Endothelial cell of umbilical vein (primary cell): ENCODE results near the gene ADH7. TPM values are rescaled to one million over a fixed set of nuclear protein-coding genes. Genes with fewer than 3 reads are reported as not detected.

Experiments
- BruUV-seq: library from RNA; stranded (reverse); fragments of 400-500 nt; replicated peaks from 2 replicates; lab custom pipeline; 2021; lab: Mats Ljungman, UMichigan
- CTCF ChIA-PET: fragments of 300-600, 350-600 bp; sonication (Branson Sonifier 250); formaldehyde crosslinking; loops from one replicate; lab custom pipeline; 2021; ENCODE audit warnings: antibody characterized with exemption, inconsistent platforms; lab: Charles Lee
- POLR2A ChIA-PET: fragments of 300-600, 350-600 bp; sonication (Branson Sonifier 250); formaldehyde crosslinking; loops from one replicate; lab custom pipeline; 2021; ENCODE audit warnings: antibody characterized with exemption, inconsistent platforms; lab: Charles Lee
- DNase-seq: peaks from one replicate; pipeline ENCODE4 v3.0.0-alpha.2; 2011; ENCODE audit warnings: low read depth, low spot score
- FAIRE-seq: peaks from 2 replicates; lab custom pipeline; 2011; peaks lifted over from hg19 to GRCh38; lab: Jason Lieb, UNC
- H2AFZ ChIP-seq: 2 replicates; pipeline ENCODE4 v1.6.0; 2012; ENCODE audit warnings: low read depth, low read length, control low read depth, inconsistent platforms
- H3K27ac ChIP-seq: 2 replicates; pipeline ENCODE4 v1.5.1; 2011; ENCODE audit warnings: low read depth, mild to moderate bottlenecking, control low read depth, low read length, moderate library complexity; ENCODE audit not compliant: insufficient read depth
- H3K27me3 ChIP-seq, 2 experiments: 2 replicates each; pipeline versions ENCODE4 v1.6.0 to v1.6.1; 2011; ENCODE audit warnings: low read length in 2 of 2, mixed read lengths in 1 of 2; ENCODE audit not compliant: control insufficient read depth in 2 of 2, insufficient read depth in 2 of 2
- H3K36me3 ChIP-seq, 2 experiments: 2 replicates in 1 of 2; 3 replicates in 1 of 2; pipeline ENCODE4 v1.5.1; 2011; ENCODE audit warnings: low read length in 2 of 2, mild to moderate bottlenecking in 1 of 2, moderate library complexity in 1 of 2; ENCODE audit not compliant: control insufficient read depth in 2 of 2, insufficient read depth in 2 of 2; ENCODE audit errors: extremely low read depth in 1 of 2
- H3K4me1 ChIP-seq: 3 replicates; pipeline ENCODE4 v1.5.1; 2011; ENCODE audit warnings: mild to moderate bottlenecking, low read length; ENCODE audit not compliant: control insufficient read depth, insufficient read depth; ENCODE audit errors: extremely low read depth
- H3K4me2 ChIP-seq: 2 replicates; pipeline ENCODE4 v1.6.1; 2011; ENCODE audit warnings: low read length, control low read depth, mixed read lengths; ENCODE audit not compliant: insufficient read depth
- H3K4me3 ChIP-seq, 3 experiments: fragments of 200-600 bp in 1 of 3; sonication (generic), shearing (Covaris generic) in 1 of 3; replicated peaks in 1 of 3; 2 replicates each; pipeline ENCODE4 v1.5.1; 2011 to 2016; ENCODE audit warnings: control low read depth in 3 of 3, low read length in 3 of 3, mild to moderate bottlenecking in 2 of 3, inconsistent platforms in 1 of 3, low read depth in 1 of 3, moderate library complexity in 1 of 3; ENCODE audit not compliant: insufficient read depth in 1 of 3
- H3K79me2 ChIP-seq: 2 replicates; pipeline ENCODE4 v1.6.0; 2012; ENCODE audit warnings: low read length, inconsistent platforms; ENCODE audit not compliant: control insufficient read depth, insufficient read depth
- H3K9ac ChIP-seq: replicated peaks from 2 replicates; pipeline ENCODE3; 2011; ENCODE audit warnings: low read length, control low read depth; ENCODE audit not compliant: insufficient read depth; ENCODE audit errors: extremely low read depth
- H3K9me1 ChIP-seq: replicated peaks from 3 replicates; pipeline ENCODE4 v1.6.0; 2011; ENCODE audit warnings: mild to moderate bottlenecking, low read length; ENCODE audit not compliant: control insufficient read depth, insufficient read depth; ENCODE audit errors: extremely low read depth
- H3K9me3 ChIP-seq: replicated peaks from 2 replicates; pipeline ENCODE4 v1.5.1; 2012; ENCODE audit warnings: low read length, inconsistent platforms; ENCODE audit not compliant: control insufficient read depth, insufficient read depth
- H4K20me1 ChIP-seq: replicated peaks from 2 replicates; pipeline ENCODE3; 2011; ENCODE audit warnings: mild to moderate bottlenecking, low read length; ENCODE audit not compliant: control insufficient read depth, insufficient read depth; ENCODE audit errors: extremely low read depth
- CTCF ChIP-seq, 2 donors: IDR thresholded peaks; 1 replicate in 1 of 2; 2 replicates in 1 of 2; pipeline ENCODE4 v1.5.1; 2011; ENCODE audit warnings: low read length in 2 of 2, mild to moderate bottlenecking in 2 of 2, moderate library complexity in 2 of 2, control low read depth in 1 of 2, inconsistent platforms in 1 of 2, low read depth in 1 of 2; ENCODE audit not compliant: insufficient read depth in 1 of 2; ENCODE audit errors: extremely low read depth in 1 of 2
- EZH2 ChIP-seq: IDR thresholded peaks from 2 replicates; pipeline ENCODE4 v1.6.1; 2012; ENCODE audit warnings: borderline replicate concordance, low read depth, mild to moderate bottlenecking, moderate library complexity, low read length, inconsistent platforms; ENCODE audit not compliant: severe bottlenecking
- FOS ChIP-seq: IDR thresholded peaks from 2 replicates; pipeline ENCODE4 v1.6.1; 2011; ENCODE audit warnings: mild to moderate bottlenecking, low read length, moderate library complexity, borderline replicate concordance; ENCODE audit not compliant: insufficient read depth
- GATA2 ChIP-seq: IDR thresholded peaks from 2 replicates; pipeline ENCODE4 v1.7.0; 2011; ENCODE audit warnings: low read depth, mild to moderate bottlenecking, moderate library complexity, mixed read lengths, low read length; ENCODE audit not compliant: insufficient read length, insufficient read depth
- JUN ChIP-seq: IDR thresholded peaks from 2 replicates; pipeline ENCODE4 v1.6.1; 2011; ENCODE audit warnings: borderline replicate concordance, low read depth; ENCODE audit not compliant: insufficient read length, insufficient read depth
- MYC ChIP-seq: IDR thresholded peaks from one replicate; pipeline ENCODE4 v1.6.1; 2011; ENCODE audit warnings: mild to moderate bottlenecking, low read depth, low read length
- POLR2A ChIP-seq: IDR thresholded peaks from 2 replicates; pipeline ENCODE4 v1.6.1; 2012; ENCODE audit warnings: low read depth, mild to moderate bottlenecking, control low read depth, low read length
- POLR2AphosphoS5 ChIP-seq: IDR thresholded peaks from 2 replicates; pipeline ENCODE4 v1.6.1; 2012; ENCODE audit warnings: low read depth, mild to moderate bottlenecking, control low read depth, low read length, moderate library complexity; ENCODE audit not compliant: insufficient read depth
- dilution Hi-C: fragments of 300-500 bp; cut with MboI; formaldehyde crosslinking; loops from one replicate; pipeline ENCODE4 v1.15.0; 2019; ENCODE audit warnings: low sequenced_read_pairs; ENCODE audit not compliant: extremely low pct_ligation_motif_present
- intact Hi-C: fragments of 100-400 bp; cut with micrococcal nuclease; formaldehyde crosslinking; loops from one replicate; pipeline ENCODE4 v1.10.0; 2022
- polyA plus RNA-seq, 4 experiments: library from polyadenylated mRNA; depleted of rRNA in 3 of 4; stranded (reverse) in 3 of 4; unstranded in 1 of 4; fragments of >200 nt; gene quantifications; 2 replicates each; pipeline versions ENCODE4 v1.2.1 to v1.2.3, GENCODE V29; 2011 to 2012; ENCODE audit warnings: missing spikeins in 1 of 4
- total RNA-seq: library from RNA; stranded (reverse); gene quantifications from 2 replicates; pipeline ENCODE4 v1.2.3, GENCODE V29; 2021
- TF ChIP-seq, protein P1 (sequence below): IDR thresholded peaks from 2 replicates; pipeline ENCODE4 v1.6.1; 2011; ENCODE audit not compliant: insufficient read depth, insufficient read length

Gene ADH7
- total and polyA plus RNA-seq, 2 donors (not counting 3 experiments of a cell fraction or from before 2014, with no cell fraction given): not detected

GRCh38 chr4:99411041-99411440, 24.1 kb downstream of the ADH7 start:
- no peak overlapping the region for H3K9ac ChIP-seq
- ChIA-PET CTCF (interaction anchor here (0.6 to 1.6 kb wide), 12 partner anchors 8 to 1298 kb away, joined by 3 to 8 read pairs (median 3); no protein-coding TSS in a partner anchor), POLR2A (no interaction called here)
- H3K27ac ChIP-seq: no peak overlapping the region
- H2AFZ ChIP-seq: no peak overlapping the region
- no peaks in the 10 kb centered on the region for H3K36me3 ChIP-seq
- intact Hi-C loops (no loop called here), dilution Hi-C loops (no loop called here)
- BruUV-seq: no TSS peak
- H4K20me1 ChIP-seq: no peaks in the 10 kb centered on the region
- H3K4me2 ChIP-seq: no peak overlapping the region
- H3K9me3 ChIP-seq: no peaks in the 10 kb centered on the region
- H3K9me1 ChIP-seq: no peaks in the 10 kb centered on the region
- peaks cover 11 to 16% of the 10 kb centered on the region in 2 experiments for H3K27me3 ChIP-seq
- FAIRE-seq (no peak), DNase-seq (no peak)
- H3K4me3 ChIP-seq: no peak overlapping the region
- no peaks in the 10 kb centered on the region for H3K4me1 ChIP-seq
- H3K79me2 ChIP-seq: no peaks in the 10 kb centered on the region
- TF ChIP-seq JUN: no peak
- TF ChIP-seq FOS: no peak
- TF ChIP-seq, protein P1, sequence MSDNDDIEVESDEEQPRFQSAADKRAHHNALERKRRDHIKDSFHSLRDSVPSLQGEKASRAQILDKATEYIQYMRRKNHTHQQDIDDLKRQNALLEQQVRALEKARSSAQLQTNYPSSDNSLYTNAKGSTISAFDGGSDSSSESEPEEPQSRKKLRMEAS: no peak
- no peak for TF ChIP-seq POLR2AphosphoS5
- no peak for TF ChIP-seq CTCF (IDR thresholded peaks at IDR 0.05; ENCODE audit: extremely low read depth in 1 of 2, insufficient read depth in 1 of 2, low read depth in 1 of 2, low read length in 2 of 2)
- TF ChIP-seq POLR2A: no peak
- TF ChIP-seq EZH2: no peak
- no peak for TF ChIP-seq GATA2
- no peak for TF ChIP-seq MYC
